GM19452 (cell line): ENCODE data around the gene GPR107.

Experiments used
- ATAC-seq: cut with Tn5 transposase; IDR thresholded peaks from one replicate; pipeline ENCODE4 v1.9.1; 2021; ENCODE audit not compliant: unreplicated experiment

The GPR107 gene

DNA sequence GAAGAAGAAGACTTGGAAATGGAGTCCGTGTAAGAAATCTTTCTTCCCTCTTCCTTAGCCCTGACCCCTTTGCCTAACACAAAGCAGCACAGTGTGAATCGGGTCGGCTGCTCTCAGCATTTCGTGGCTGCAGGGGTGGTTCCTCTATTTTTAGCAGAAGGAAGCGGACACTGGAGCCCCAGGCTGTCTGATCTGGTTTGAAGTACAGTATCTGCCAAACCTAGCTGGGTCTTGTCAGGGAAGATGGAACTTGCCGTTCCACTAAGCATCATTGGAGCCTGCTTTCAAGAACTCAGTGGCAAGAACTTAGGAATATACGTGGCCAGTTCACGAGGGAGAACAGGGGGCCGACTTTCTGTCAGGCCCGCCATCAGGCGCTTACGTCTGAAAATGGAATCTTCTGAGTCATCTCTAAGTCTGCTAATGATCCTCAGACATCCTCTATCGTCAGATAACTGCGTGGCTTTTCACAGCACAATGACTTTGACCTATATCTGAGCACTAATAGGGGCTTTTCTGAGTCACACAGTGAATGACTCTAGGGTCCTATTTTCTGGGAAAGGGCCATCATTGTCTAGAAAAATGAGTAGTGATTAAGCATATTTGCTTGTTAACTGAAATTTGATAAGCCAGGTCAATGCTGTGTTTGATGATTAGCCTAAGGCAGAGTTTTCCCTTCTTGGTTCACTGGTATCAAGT lies 75.2 kb downstream of the GPR107 start:
- peak; percentile 76 for ATAC-seq

GRCh38 chr9:130129432-130130061 lies 75.8 kb downstream of the GPR107 start:
- ATAC-seq = peak; percentile 5

DNA sequence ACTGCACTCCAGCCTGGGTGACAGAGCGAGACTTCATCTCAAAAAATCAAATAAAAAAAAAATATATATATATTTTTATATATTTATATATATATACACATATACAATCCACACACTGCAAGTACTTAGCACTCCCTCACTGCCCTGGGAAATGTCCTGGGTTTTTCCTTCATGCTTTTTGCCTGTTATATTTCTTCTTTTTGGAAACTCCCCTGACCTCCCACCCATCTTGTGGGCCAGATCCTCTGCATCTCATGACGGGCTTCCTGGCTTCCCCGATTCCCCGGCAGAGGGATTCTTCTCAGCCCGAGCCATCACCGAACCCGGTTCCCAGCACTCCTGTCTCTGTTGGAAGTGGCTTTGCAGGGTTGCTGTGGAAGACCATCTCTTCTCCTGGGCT lies 79.0 kb downstream of the GPR107 start:
- no peak for ATAC-seq

- ATAC-seq = no peak
Measured at GRCh38 chr9:130137081-130137640, 83.5 kb downstream of the GPR107 start.

GRCh38 chr9:130137641-130138081 lies 84.0 kb downstream of the GPR107 start:
- ATAC-seq = no peak

GRCh38 chr9:130138171-130138653 lies 84.5 kb downstream of the GPR107 start:
- no peak for ATAC-seq

- ATAC-seq = no peak
Measured at GRCh38 chr9:130138791-130139190, 85.1 kb downstream of the GPR107 start.

DNA sequence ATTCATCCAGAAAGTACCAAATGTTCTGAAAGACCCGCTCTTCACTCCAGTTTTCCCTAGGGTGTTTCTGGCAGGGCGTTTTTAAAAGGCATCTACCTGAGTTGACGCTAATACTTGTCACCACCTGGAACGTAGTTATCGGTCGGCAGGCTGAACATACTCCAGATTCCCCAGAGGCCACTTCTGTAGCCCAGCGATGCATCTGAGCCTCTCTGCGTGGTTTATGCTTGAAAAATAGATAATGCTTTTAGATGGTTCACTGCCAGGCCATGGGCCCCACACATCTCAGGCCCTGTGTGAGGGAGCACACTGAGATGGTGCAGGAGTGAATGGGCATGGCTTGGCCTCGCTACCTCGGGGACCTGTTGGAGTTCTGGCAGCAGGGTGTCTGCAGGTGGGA lies 85.5 kb downstream of the GPR107 start:
- ATAC-seq = no peak

GRCh38 chr9:130140706-130141105 lies 87.0 kb downstream of the GPR107 start:
- no peak for ATAC-seq

DNA sequence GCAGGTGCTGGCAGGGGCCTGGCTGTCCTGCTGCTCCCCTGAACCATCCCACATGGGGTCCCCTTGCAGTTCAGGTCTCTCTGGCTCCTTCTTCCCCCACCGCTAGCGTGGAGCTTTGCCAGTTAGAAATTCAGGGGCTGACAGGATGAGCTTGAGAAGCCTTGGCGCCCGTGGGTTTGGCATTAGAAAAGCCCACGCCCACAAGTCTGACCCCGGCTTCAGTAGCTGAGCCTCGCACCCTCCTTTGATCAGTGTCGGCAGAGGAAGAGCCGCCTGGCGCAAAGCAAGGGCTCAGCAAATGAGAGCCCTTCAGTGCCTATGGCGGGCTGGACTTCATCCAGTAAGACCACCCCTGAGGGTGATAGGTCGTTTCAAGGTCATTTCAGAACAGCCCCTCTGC lies 88.3 kb downstream of the GPR107 start:
- ATAC-seq = no peak

GRCh38 chr9:130142641-130143040 lies 88.9 kb downstream of the GPR107 start:
- ATAC-seq = no peak

DNA sequence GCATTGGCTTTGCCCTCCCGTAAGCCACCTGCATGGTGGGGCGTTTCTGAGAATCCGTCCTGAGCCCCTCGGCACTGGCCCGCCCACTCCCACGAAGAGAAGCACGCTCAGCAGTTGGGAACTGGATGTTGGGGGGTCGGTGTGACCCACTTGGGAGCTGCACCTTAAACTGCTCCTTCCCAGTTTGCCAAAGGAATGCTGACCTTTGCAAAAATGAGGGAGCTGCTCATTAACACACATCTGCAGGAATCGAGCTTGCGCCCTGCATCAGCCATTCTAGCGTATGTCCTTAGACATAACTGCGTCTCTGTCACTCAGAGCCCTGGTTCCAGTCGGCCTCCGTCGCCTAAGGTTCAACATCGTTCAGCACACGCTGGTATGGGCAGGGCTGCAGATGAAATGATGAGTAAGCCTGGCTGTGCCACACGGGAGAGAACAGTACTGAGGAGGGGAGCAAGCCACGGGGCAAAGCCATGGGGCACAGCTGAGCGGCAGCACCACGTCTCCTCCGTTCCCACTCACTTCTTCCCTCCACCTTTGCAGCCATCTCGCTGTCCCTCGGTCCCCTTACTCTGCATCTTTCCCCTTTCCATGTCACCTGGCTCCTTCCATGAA lies 89.7 kb downstream of the GPR107 start:
- ATAC-seq = no peak

DNA sequence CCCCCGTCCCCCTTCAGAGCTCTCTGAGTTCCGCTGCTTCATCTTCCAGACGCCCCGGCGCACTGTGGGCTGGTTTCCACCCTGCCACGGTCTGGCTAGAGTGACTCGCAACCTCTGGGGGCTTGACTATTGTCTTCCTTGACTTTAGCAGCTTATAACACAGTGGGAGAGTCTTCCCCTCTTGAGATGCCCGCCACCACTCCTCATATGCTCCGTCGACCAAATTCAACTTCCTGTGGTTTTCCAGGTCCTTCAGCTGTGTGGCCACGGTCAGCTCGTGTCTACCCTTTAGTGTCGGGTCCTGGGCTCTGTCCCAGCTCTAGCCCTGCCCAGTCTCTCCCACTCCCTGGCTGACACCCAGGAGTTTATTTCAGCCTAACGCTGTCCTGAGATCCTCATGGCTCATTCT lies 90.3 kb downstream of the GPR107 start:
- ATAC-seq = no peak

- no peak for ATAC-seq
Measured at GRCh38 chr9:130144703-130145102, 91.0 kb downstream of the GPR107 start.

DNA sequence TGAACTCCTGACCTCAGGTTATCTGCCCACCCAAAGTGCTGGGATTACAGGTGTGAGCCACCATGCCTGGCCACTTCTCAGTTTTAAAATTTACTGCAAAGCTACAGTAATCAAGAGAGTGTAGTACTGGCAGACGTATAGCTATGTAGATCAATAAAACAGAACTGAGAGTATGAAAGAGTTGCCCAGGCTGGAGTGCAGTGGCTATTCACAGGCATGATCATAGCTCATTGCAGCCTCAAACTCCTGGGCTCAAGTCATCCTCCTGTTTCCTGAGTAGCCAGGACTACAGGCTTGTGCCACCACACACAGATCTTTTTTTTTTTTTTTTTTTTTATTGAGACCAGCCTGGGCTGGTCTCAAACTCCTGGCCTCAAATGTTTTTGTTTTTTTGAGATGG lies 92.0 kb downstream of the GPR107 start:
- ATAC-seq = no peak

DNA sequence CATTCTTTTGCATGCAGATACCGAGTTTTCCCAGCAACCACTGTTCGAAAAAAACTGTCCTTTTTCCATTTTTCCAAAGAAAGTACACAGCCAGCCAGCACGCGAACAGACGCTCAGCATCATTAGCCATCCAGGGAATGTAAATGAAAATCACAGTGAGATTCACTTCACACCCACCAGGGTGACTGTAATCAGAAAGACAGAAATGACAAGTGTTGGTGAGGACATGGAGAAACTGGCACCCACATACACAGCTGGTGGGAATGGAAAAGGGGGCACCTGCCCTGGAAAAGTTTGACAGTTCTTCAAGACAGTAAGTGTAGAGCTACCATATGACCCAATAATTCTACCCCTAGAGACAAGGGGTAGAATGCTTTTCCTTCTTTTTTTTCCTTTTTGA lies 93.5 kb downstream of the GPR107 start:
- ATAC-seq = no peak

- ATAC-seq = no peak
Measured at GRCh38 chr9:130147910-130148309, 94.2 kb downstream of the GPR107 start.

- no peak for ATAC-seq
Measured at GRCh38 chr9:130149031-130149430, 95.3 kb downstream of the GPR107 start.

DNA sequence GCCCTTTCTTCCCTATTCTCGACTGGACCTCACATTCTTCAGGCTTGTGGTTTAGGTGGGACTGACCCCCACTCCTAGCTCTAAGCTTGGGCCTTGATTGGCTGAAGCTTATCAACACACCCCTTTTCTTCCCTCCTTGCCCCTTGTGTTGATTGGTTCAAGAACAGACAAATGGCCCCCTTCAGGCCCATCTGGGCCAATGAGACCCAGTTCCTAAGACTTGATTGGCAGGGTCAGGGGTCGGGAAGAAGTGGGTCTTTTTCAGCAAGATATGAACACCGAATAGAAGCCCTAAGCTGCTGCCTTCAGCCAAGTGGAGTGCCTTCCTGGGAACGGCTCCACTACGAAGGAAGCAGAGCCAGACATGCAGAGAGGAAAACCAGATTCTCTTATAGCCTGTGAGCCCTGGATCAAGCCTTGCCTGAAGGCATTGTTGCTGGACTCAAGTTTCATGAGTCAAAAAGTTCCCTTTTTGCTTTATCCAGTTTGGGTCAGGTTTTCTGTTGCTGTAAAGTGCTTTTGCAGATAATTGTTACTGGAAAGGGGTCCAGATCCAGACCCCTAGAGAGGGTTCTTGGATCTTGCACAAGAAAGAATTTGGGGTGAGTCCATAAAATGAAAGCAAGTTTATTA lies 96.1 kb downstream of the GPR107 start:
- ATAC-seq = no peak

- ATAC-seq = no peak
Measured at GRCh38 chr9:130150779-130151382, 97.2 kb downstream of the GPR107 start.

- no peak for ATAC-seq
Measured at GRCh38 chr9:130154816-130155215, 101.1 kb downstream of the GPR107 start.
